H1 (cell line): ENCODE data around the gene MRPL27. TPM values are rescaled to one million over a fixed set of nuclear protein-coding genes. Genes with fewer than 3 reads are reported as not detected.
A peak's percentile ranks its signal among the peaks of the same experiment; 100 is the strongest.

ENCODE experiments used
- CTCF ChIA-PET: fragments of 300-600 bp; sonication (Branson Sonifier 250); formaldehyde crosslinking; loops from one replicate; lab custom pipeline; 2021; ENCODE audit not compliant: partially characterized antibody; lab: Charles Lee
- POLR2A ChIA-PET: fragments of 300-600 bp; sonication (Branson Sonifier 250); formaldehyde crosslinking; loops from one replicate; lab custom pipeline; 2021; ENCODE audit warnings: inconsistent platforms; ENCODE audit not compliant: partially characterized antibody; lab: Charles Lee
- DNase-seq, 2 experiments: peaks; one replicate each; pipeline versions ENCODE4 v3.0.0 to v3.0.0-alpha.2; 2010 to 2022; ENCODE audit warnings: low spot score in 2 of 2, low read depth in 1 of 2, mixed read lengths in 1 of 2
- FAIRE-seq: peaks from 2 replicates; lab custom pipeline; 2011; peaks lifted over from hg19 to GRCh38; lab: Jason Lieb, UNC
- H2AFZ ChIP-seq: 2 replicates; pipeline ENCODE4 v1.8.1; 2012; ENCODE audit warnings: low read length, inconsistent platforms
- H2AK5ac ChIP-seq: 2 replicates; pipeline ENCODE4 v1.6.1; 2013; ENCODE audit warnings: low read depth, low read length
- H2BK120ac ChIP-seq: replicated peaks from 2 replicates; pipeline ENCODE3; 2013; ENCODE audit warnings: low read depth, low read length, inconsistent platforms
- H2BK12ac ChIP-seq: 2 replicates; pipeline ENCODE4 v1.6.1; 2013; ENCODE audit warnings: low read depth, low read length
- H2BK15ac ChIP-seq: 2 replicates; pipeline ENCODE4 v1.6.1; 2013; ENCODE audit warnings: low read length
- H2BK20ac ChIP-seq: 2 replicates; pipeline ENCODE4 v1.6.1; 2013; ENCODE audit warnings: low read length
- H2BK5ac ChIP-seq: 2 replicates; pipeline ENCODE4 v1.6.1; 2013; ENCODE audit warnings: low read depth, low read length
- H3K14ac ChIP-seq: 2 replicates; pipeline ENCODE4 v1.6.1; 2013; ENCODE audit warnings: inconsistent platforms; ENCODE audit not compliant: insufficient read length
- H3K18ac ChIP-seq: 2 replicates; pipeline ENCODE4 v1.6.1; 2013; ENCODE audit warnings: low read length; ENCODE audit errors: extremely low read depth
- H3K23ac ChIP-seq: 2 replicates; pipeline ENCODE4 v1.6.1; 2013; ENCODE audit warnings: inconsistent platforms; ENCODE audit not compliant: insufficient read length
- H3K23me2 ChIP-seq: 2 replicates; pipeline ENCODE4 v1.6.1; 2013; ENCODE audit warnings: low read depth, low read length
- H3K27ac ChIP-seq: 2 replicates; pipeline ENCODE4 v1.6.1; 2011; ENCODE audit warnings: low read depth, low read length, inconsistent platforms
- H3K27me3 ChIP-seq, 4 experiments: replicated peaks in 1 of 4; 1 replicate in 1 of 4; 2 replicates in 3 of 4; pipeline versions ENCODE4 v1.6.1 to v1.8.1; 2011 to 2013; ENCODE audit warnings: low read length in 3 of 4, mild to moderate bottlenecking in 3 of 4, inconsistent platforms in 2 of 4, mixed read lengths in 2 of 4, moderate library complexity in 1 of 4; ENCODE audit not compliant: control insufficient read depth in 3 of 4, insufficient read depth in 3 of 4; ENCODE audit errors: extremely low read depth in 1 of 4
- H3K36me3 ChIP-seq, 4 experiments: 2 replicates each; pipeline versions ENCODE4 v1.6.1 to v1.8.1; 2011 to 2013; ENCODE audit warnings: mild to moderate bottlenecking in 4 of 4, low read length in 3 of 4, moderate library complexity in 2 of 4, control low read depth in 1 of 4, inconsistent platforms in 1 of 4; ENCODE audit not compliant: insufficient read depth in 4 of 4, control insufficient read depth in 2 of 4
- H3K4ac ChIP-seq: replicated peaks from 2 replicates; pipeline ENCODE3; 2013; ENCODE audit warnings: low read length, low read depth, mixed read lengths, inconsistent platforms; ENCODE audit not compliant: insufficient read length
- H3K4me1 ChIP-seq, 4 experiments: replicated peaks in 1 of 4; 1 replicate in 1 of 4; 2 replicates in 3 of 4; pipeline versions ENCODE4 v1.6.1 to v1.8.1; 2011 to 2013; ENCODE audit warnings: low read length in 3 of 4, inconsistent platforms in 2 of 4, mixed read lengths in 1 of 4; ENCODE audit not compliant: insufficient read depth in 4 of 4, control insufficient read depth in 3 of 4
- H3K4me2 ChIP-seq, 2 experiments: 2 replicates each; pipeline versions ENCODE4 v1.6.1 to v1.8.1; 2011 to 2013; ENCODE audit warnings: low read depth in 2 of 2, low read length in 2 of 2, control low read depth in 1 of 2, inconsistent platforms in 1 of 2, mild to moderate bottlenecking in 1 of 2; ENCODE audit not compliant: insufficient read depth in 1 of 2
- H3K4me3 ChIP-seq, 4 experiments: fragments of 200-600, 300-600 bp in 1 of 4; sonication (generic), shearing (Covaris generic), sonication (Bioruptor Twin) in 1 of 4; 2 replicates each; pipeline versions ENCODE4 v1.5.1 to v1.8.1; 2011 to 2016; ENCODE audit warnings: low read length in 4 of 4, low read depth in 3 of 4, control low read depth in 2 of 4, inconsistent platforms in 2 of 4, mild to moderate bottlenecking in 2 of 4, mixed read lengths in 1 of 4, moderate library complexity in 1 of 4; ENCODE audit not compliant: insufficient read depth in 2 of 4; ENCODE audit errors: extremely low read depth in 1 of 4
- H3K56ac ChIP-seq: replicated peaks from 2 replicates; pipeline ENCODE3; 2013; ENCODE audit warnings: low read depth, mild to moderate bottlenecking, mixed read lengths, low read length, inconsistent platforms; ENCODE audit not compliant: insufficient read length
- H3K79me1 ChIP-seq: 2 replicates; pipeline ENCODE4 v1.6.1; 2013; ENCODE audit warnings: low read depth, low read length, control low read depth
- H3K79me2 ChIP-seq, 2 experiments: 2 replicates each; pipeline versions ENCODE4 v1.6.1 to v1.8.1; 2012 to 2013; ENCODE audit warnings: low read length in 2 of 2, mild to moderate bottlenecking in 2 of 2, inconsistent platforms in 1 of 2; ENCODE audit not compliant: insufficient read depth in 2 of 2, control insufficient read depth in 1 of 2
- H3K9ac ChIP-seq, 4 experiments: replicated peaks in 1 of 4; 1 replicate in 1 of 4; 2 replicates in 3 of 4; pipeline versions ENCODE4 v1.6.1 to v1.8.1; 2011 to 2013; ENCODE audit warnings: low read depth in 3 of 4, low read length in 3 of 4, control low read depth in 2 of 4, mild to moderate bottlenecking in 2 of 4, moderate library complexity in 2 of 4, inconsistent platforms in 1 of 4; ENCODE audit errors: extremely low read depth in 1 of 4
- H3K9me3 ChIP-seq, 2 experiments: 2 replicates each; pipeline versions ENCODE4 v1.6.1 to v1.8.1; 2012 to 2013; ENCODE audit warnings: mild to moderate bottlenecking in 2 of 2, moderate library complexity in 2 of 2, control low read depth in 1 of 2, inconsistent platforms in 1 of 2, low read depth in 1 of 2, low read length in 1 of 2, mixed read lengths in 1 of 2; ENCODE audit not compliant: insufficient read depth in 2 of 2
- H4K20me1 ChIP-seq, 2 experiments: replicated peaks in 1 of 2; 2 replicates each; pipeline versions ENCODE3 to v1.8.1; 2011 to 2013; ENCODE audit warnings: inconsistent platforms in 2 of 2, low read length in 2 of 2, mild to moderate bottlenecking in 1 of 2; ENCODE audit not compliant: insufficient read depth in 2 of 2, control insufficient read depth in 1 of 2
- H4K5ac ChIP-seq: 2 replicates; pipeline ENCODE4 v1.6.1; 2013; ENCODE audit warnings: low read length, low read depth, mixed read lengths, inconsistent platforms; ENCODE audit not compliant: insufficient read length
- H4K8ac ChIP-seq: 2 replicates; pipeline ENCODE4 v1.8.0; 2013; ENCODE audit warnings: mild to moderate bottlenecking, moderate library complexity, low read length, inconsistent platforms; ENCODE audit not compliant: insufficient read depth; ENCODE audit errors: extremely low read depth
- H4K91ac ChIP-seq: replicated peaks from 2 replicates; pipeline ENCODE3; 2013; ENCODE audit warnings: low read length, mixed read lengths, inconsistent platforms; ENCODE audit not compliant: insufficient read length
- ASH2L ChIP-seq: fragments of 200-600, 300-600 bp; sonication (generic); IDR thresholded peaks from one replicate; pipeline ENCODE4 v1.7.1; 2017; ENCODE audit warnings: low read length
- BCL11A ChIP-seq, 2 experiments: IDR thresholded peaks; one replicate each; pipeline ENCODE4 v1.6.1; 2011; ENCODE audit warnings: low read depth in 2 of 2, low read length in 2 of 2, mild to moderate bottlenecking in 2 of 2
- EGR1 ChIP-seq: IDR thresholded peaks from 2 replicates; pipeline ENCODE4 v1.6.1; 2011; ENCODE audit warnings: low read depth, low read length, borderline replicate concordance
- SIN3A ChIP-seq, 2 experiments: IDR thresholded peaks in 1 of 2; conservative IDR thresholded peaks in 1 of 2; 2 replicates each; pipeline ENCODE4 v1.6.1; 2011 to 2012; ENCODE audit warnings: low read length in 2 of 2, improper control_type of control experiment in 1 of 2, low read depth in 1 of 2, mild to moderate bottlenecking in 1 of 2
- SP4 ChIP-seq: IDR thresholded peaks from 2 replicates; pipeline ENCODE4 v1.6.1; 2012; ENCODE audit warnings: low read length, inconsistent platforms
- TEAD4 ChIP-seq: IDR thresholded peaks from 2 replicates; pipeline ENCODE4 v1.6.1; 2012; ENCODE audit warnings: low read depth, low read length, inconsistent platforms, mixed read lengths
- YY1 ChIP-seq: IDR thresholded peaks from 2 replicates; pipeline ENCODE4 v1.6.1; 2011; ENCODE audit warnings: low read depth, mild to moderate bottlenecking, low read length
- WGBS, 2 experiments: shearing (Covaris generic) in 1 of 2; methylation state at CpG; one replicate each; pipeline versions ENCODE4 v1.1.6 to v1.1.7; 2013 to 2015; ENCODE audit warnings: low lambda C conversion rate in 2 of 2, mixed read lengths in 2 of 2, inconsistent platforms in 1 of 2, low coverage in 1 of 2, missing lambda C conversion rate in 1 of 2; ENCODE audit not compliant: insufficient replicate concordance in 2 of 2, insufficient coverage in 1 of 2, insufficient read length in 1 of 2; ENCODE audit errors: extremely low coverage in 1 of 2, missing lambda C conversion rate in 1 of 2; 5-methylcytosine and 5-hydroxymethylcytosine counted together
- polyA plus RNA-seq, 7 experiments: library from polyadenylated mRNA; depleted of rRNA in 3 of 7; stranded (reverse) in 5 of 7; unstranded in 2 of 7; fragments of >200 nt in 5 of 7; fragments of 200-250 nt in 2 of 7; gene quantifications; 1 replicate in 5 of 7; 2 replicates in 1 of 7; 4 replicates in 1 of 7; pipeline versions ENCODE4 v1.2.1 to v1.2.3, GENCODE V29; 2011 to 2013; ENCODE audit warnings: missing spikeins in 2 of 7, mixed read lengths in 2 of 7
- total RNA-seq: library from RNA; stranded (reverse); fragmentation: NEBNext Ultra II Directional; extraction: Animal tissue kit (Norgen Biotek cat#: 25700); gene quantifications from 2 replicates; pipeline ENCODE4 v1.2.1, GENCODE V29; 2021
- TF ChIP-seq, protein P1 (sequence below), 3 experiments: IDR thresholded peaks; 1 replicate in 2 of 3; 2 replicates in 1 of 3; pipeline versions ENCODE4 v1.5.1 to v1.6.1; 2011; ENCODE audit warnings: low read length in 3 of 3, mild to moderate bottlenecking in 3 of 3, inconsistent platforms in 2 of 3, low read depth in 1 of 3, moderate library complexity in 1 of 3; ENCODE audit not compliant: insufficient read depth in 1 of 3; ENCODE audit errors: control extremely low read depth in 1 of 3

The MRPL27 gene
- total and polyA plus RNA-seq, 2 of the 8 experiments (the other 6 are each of a cell fraction or from before 2014, with no cell fraction given): 75.6 to 135 TPM

DNA sequence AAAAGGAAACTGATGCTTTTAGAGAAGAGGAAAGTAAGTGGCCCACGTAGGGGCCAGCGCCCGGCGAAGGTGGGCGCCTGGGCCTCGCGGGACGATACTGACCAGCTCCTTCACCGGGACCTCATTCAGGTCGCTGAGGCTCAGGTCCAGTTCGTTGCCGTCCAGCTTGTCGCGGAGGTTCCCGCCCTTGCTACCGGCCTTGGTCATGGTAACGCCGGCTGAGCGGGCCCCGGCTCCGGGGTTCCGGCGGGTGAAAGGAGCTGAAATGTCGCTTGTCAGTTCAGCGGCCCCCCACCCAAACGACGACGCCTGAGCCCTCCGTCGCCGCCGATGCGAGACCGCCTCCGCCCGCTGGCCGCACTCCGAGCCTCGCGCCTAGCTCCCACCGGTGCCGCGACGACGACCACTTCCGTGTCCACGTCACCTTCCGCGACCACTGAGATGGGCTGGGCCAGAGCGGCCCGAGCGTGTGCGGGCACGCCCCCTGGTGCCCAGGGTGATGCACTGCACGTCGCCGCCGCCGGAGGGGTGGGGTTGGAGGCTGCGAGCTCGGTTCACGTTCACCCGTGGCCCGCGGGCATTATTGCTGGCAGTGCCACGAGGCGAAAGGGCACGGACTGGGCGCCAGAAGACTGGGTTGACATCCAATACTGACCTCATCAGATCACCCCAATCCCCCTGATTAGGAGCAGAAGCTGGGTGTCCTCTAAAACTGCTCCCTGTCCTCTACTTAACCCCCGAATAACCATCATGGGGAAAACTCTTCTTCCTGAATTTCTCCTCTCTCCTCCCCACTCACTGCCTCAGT lies 24.3 kb upstream of the MRPL27 start, which contains the start of gene LRRC59:
TSS of gene LRRC59 (minus strand) at position 413 of the 808 bp plus-strand sequence. CDS start at position 207, 206 bp downstream.
- ChIA-PET CTCF (interaction anchor here (0.5 to 5.5 kb wide), 58 partner anchors 9 to 1803 kb away, joined by 3 to 87 read pairs (median 5); partner anchors contain the start of genes ACSF2, CHAD, EME1 and MRPL27), POLR2A (interaction anchor here (0.6 to 27.4 kb wide), 15 partner anchors 8 to 227 kb away, joined by 3 to 313 read pairs (median 5); partner anchors contain the start of genes ACSF2, EME1, MRPL27 and RSAD1)
- no peak within 1 kb of the TSS; the same call in 1 of the 2 replicates for H3K27ac ChIP-seq
- WGBS, 2 experiments: 3% methylated on average over 69 of the region's 70 CpGs; no CpG with 5 or more reads in 1 of the 2 experiments
- no peak within 1 kb of the TSS for H3K56ac ChIP-seq
- H3K23me2 ChIP-seq: peaks cover 7% of the 10 kb centered on the region; the same call in 1 of the 2 replicates
- H3K36me3 ChIP-seq: peaks cover 24 to 28% (median 27%) of the 10 kb centered on the region in 4 experiments
- peaks cover 5% of the 10 kb centered on the region for H3K79me1 ChIP-seq
- no peak within 1 kb of the TSS for H4K91ac ChIP-seq
- DNase-seq (peak; percentile 23 to 98), FAIRE-seq (no peak)
- H4K5ac ChIP-seq: no peak within 1 kb of the TSS
- H2BK20ac ChIP-seq: no peak within 1 kb of the TSS
- H3K18ac ChIP-seq: peak within 1 kb of the TSS; percentile 82; the same call in 1 of the 2 replicates
- no peak within 1 kb of the TSS for H3K4ac ChIP-seq
- H3K27me3 ChIP-seq: no peaks in the 10 kb centered on the region
- H2AK5ac ChIP-seq: no peak within 1 kb of the TSS
- H2AFZ ChIP-seq: peak within 1 kb of the TSS; percentile 91
- 0 out of 2 replicates have a peak within 1 kb of the TSS, but pooled peaks have one; percentile 35 for H2BK5ac ChIP-seq
- peak within 1 kb of the TSS; percentile 18 for H2BK120ac ChIP-seq
- H2BK12ac ChIP-seq: peak within 1 kb of the TSS; percentile 80; the same call in 1 of the 2 replicates
- H4K20me1 ChIP-seq: peaks cover 0 to 12% of the 10 kb centered on the region in 2 experiments
- H3K9me3 ChIP-seq: peaks cover 0 to 3% of the 10 kb centered on the region in 2 experiments; a peak in 1 of 4 replicates
- H3K79me2 ChIP-seq: peaks cover 0 to 18% of the 10 kb centered on the region in 2 experiments; a peak in 3 of 4 replicates
- H3K4me1 ChIP-seq: no peaks in the 10 kb centered on the region; a peak in 3 of 7 replicates
- H3K4me3 ChIP-seq: peak within 1 kb of the TSS; percentile 64 to 92 (median 80)
- no peak within 1 kb of the TSS for H3K23ac ChIP-seq
- H3K14ac ChIP-seq: no peak within 1 kb of the TSS
- peak within 1 kb of the TSS; percentile 94 to 97 for H3K4me2 ChIP-seq
- peak within 1 kb of the TSS; percentile 67 to 88 (median 75) for H3K9ac ChIP-seq
- peak within 1 kb of the TSS; percentile 95 for H4K8ac ChIP-seq
- H2BK15ac ChIP-seq: 0 out of 2 replicates have a peak within 1 kb of the TSS, but pooled peaks have one; percentile 61
- TF ChIP-seq ASH2L (peak; percentile 66), YY1 (0 out of 2 replicates have a peak, but pooled peaks have one; percentile 7), SP4 (no peak), TEAD4 (no peak), SIN3A (conservative IDR thresholded peaks at IDR 0.05 in 1 of 2, IDR thresholded peaks at IDR 0.05 in 1 of 2; ENCODE audit: low read depth in 1 of 2, low read length in 2 of 2) (peak; percentile 94 to 98), EGR1 (peak; percentile 74), BCL11A (IDR thresholded peaks at IDR 0.05; ENCODE audit: low read depth in 2 of 2, low read length in 2 of 2) (no peak)
- TF ChIP-seq, protein P1, sequence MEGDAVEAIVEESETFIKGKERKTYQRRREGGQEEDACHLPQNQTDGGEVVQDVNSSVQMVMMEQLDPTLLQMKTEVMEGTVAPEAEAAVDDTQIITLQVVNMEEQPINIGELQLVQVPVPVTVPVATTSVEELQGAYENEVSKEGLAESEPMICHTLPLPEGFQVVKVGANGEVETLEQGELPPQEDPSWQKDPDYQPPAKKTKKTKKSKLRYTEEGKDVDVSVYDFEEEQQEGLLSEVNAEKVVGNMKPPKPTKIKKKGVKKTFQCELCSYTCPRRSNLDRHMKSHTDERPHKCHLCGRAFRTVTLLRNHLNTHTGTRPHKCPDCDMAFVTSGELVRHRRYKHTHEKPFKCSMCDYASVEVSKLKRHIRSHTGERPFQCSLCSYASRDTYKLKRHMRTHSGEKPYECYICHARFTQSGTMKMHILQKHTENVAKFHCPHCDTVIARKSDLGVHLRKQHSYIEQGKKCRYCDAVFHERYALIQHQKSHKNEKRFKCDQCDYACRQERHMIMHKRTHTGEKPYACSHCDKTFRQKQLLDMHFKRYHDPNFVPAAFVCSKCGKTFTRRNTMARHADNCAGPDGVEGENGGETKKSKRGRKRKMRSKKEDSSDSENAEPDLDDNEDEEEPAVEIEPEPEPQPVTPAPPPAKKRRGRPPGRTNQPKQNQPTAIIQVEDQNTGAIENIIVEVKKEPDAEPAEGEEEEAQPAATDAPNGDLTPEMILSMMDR (IDR thresholded peaks at IDR 0.05; ENCODE audit: control extremely low read depth in 1 of 3, insufficient read depth in 1 of 3, low read depth in 1 of 3, low read length in 3 of 3): peak; percentile 97 to 100 (median 98)
